Measurements from ENCODE around the gene CEP95.

CEP95 gene

GRCh38 chr17:64496786-64497564 lies 9.8 kb upstream of the CEP95 start, which contains the start of gene POLG2:
Gene POLG2 (minus strand): TSS chr17:64497054. CDS start chr17:64496968, 86 bp downstream.
- TF ChIP-seq, protein P1, sequence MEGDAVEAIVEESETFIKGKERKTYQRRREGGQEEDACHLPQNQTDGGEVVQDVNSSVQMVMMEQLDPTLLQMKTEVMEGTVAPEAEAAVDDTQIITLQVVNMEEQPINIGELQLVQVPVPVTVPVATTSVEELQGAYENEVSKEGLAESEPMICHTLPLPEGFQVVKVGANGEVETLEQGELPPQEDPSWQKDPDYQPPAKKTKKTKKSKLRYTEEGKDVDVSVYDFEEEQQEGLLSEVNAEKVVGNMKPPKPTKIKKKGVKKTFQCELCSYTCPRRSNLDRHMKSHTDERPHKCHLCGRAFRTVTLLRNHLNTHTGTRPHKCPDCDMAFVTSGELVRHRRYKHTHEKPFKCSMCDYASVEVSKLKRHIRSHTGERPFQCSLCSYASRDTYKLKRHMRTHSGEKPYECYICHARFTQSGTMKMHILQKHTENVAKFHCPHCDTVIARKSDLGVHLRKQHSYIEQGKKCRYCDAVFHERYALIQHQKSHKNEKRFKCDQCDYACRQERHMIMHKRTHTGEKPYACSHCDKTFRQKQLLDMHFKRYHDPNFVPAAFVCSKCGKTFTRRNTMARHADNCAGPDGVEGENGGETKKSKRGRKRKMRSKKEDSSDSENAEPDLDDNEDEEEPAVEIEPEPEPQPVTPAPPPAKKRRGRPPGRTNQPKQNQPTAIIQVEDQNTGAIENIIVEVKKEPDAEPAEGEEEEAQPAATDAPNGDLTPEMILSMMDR (IDR thresholded peaks at IDR 0.05; ENCODE audit: low read depth, low read length) = peak; percentile 54
- peak; percentile 80 for DNase-seq (ENCODE audit: extremely low read depth, low read depth)

DNA sequence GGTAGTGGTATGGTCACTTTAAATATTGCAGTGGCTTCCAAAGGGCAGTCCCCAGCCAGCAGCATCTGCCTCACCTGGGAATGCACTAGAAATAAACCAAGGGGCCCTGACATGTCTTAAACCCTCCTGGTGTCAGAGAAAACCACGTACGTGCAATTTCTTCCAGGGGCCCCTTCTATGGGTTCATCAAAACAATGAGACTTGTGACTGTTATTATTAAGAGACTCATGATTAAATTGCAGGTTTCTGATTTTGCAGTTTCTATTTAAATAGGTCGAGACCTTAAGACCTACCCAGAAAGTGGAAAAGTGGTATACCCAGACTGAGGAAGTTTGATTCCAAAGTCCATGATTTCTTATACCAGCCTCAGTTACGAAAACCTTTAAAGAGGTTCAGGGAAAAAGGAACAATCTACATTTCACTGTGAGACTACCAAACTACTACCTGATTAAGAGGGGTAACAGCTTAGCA lies 9.2 kb upstream of the CEP95 start:
- no peak for DNase-seq (ENCODE audit: extremely low read depth, low read depth)
- TF ChIP-seq, protein P1 (IDR thresholded peaks at IDR 0.05; ENCODE audit: low read depth, low read length) = no peak

DNA sequence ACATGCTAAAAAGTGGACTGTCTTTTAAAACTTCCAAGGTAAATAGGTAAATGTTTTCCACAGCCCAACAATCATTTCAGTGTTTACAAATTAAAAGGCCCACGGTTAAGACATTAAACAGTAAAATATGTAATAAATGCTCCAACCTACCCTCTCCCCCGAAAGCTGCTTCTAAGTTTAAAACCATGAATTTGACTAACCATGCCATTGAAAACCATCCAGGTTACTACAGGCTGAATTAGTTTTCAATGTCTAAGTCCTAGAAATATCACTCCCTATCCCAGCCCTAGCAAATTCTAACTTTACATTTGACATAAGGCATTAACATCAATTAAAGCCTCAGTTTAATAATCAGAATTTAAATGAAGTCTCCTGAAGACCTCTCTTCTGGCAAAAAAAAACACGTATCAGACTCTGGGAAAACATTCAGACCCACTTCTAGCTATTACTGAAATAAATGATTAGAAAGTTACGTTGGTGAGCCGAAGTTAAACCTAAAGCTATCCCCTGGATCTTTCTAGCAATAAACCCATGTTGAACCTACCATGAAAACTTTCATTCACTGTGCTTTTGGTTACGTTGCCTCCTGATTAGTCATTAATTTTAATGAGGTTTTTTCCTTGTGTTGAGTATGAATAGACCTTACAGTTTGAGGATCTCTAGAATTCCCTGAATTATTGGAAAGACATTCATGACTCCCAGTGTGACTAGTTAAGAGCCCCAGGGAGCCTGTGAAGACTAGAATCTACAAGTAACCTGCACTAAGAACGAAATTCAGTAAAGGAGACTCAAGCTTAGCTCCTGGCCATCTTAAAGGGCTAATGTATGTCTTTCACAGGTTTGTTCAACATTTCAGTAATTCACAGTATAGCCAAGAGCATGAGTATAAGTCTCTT lies 8.2 kb upstream of the CEP95 start:
- TF ChIP-seq, protein P1 (IDR thresholded peaks at IDR 0.05; ENCODE audit: low read depth, low read length) = no peak
- no peak for DNase-seq (ENCODE audit: extremely low read depth, low read depth)

- DNase-seq (ENCODE audit: extremely low read depth, low read depth) = no peak
- TF ChIP-seq, protein P1 (IDR thresholded peaks at IDR 0.05; ENCODE audit: low read depth, low read length) = no peak
These were observed 6.8 kb upstream of the CEP95 start for GRCh38 chr17:64499805-64500486.

DNA sequence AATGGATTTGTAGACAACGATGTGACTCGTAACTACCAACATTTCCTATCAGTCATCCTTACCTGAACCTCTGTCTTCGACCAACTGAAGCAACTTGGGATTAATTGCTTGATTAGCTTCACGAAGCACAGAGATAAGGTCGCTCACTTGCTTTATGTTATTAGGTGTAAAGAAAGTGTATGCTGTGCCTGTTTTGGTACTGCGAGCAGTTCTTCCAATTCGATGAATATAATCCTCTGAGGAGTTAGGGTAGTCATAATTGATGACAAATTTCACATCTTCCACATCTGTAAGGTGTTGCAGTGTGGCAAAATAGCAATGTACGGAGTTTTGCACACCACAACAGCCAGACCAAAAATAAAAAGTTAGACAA lies 6.3 kb upstream of the CEP95 start:
- TF ChIP-seq, protein P1 (IDR thresholded peaks at IDR 0.05; ENCODE audit: low read depth, low read length) = no peak
- DNase-seq (ENCODE audit: extremely low read depth, low read depth) = no peak

GRCh38 chr17:64500862-64501765 lies 5.7 kb upstream of the CEP95 start:
- DNase-seq (ENCODE audit: extremely low read depth, low read depth) = no peak
- TF ChIP-seq, protein P1 (IDR thresholded peaks at IDR 0.05; ENCODE audit: low read depth, low read length) = no peak
